HG03135 (cell line): ENCODE results near the gene ECI1.
"Not testable (repeated sequence)": the region's sequence is repeated elsewhere in the genome, so short reads cannot be mapped to it uniquely, and the experiment has no call there.

Experiments used
- ATAC-seq: cut with Tn5 transposase; IDR thresholded peaks from one replicate; pipeline ENCODE4 v1.9.1; 2021; ENCODE audit warnings: mild to moderate bottlenecking, moderate library complexity; ENCODE audit not compliant: unreplicated experiment

The ECI1 gene

DNA sequence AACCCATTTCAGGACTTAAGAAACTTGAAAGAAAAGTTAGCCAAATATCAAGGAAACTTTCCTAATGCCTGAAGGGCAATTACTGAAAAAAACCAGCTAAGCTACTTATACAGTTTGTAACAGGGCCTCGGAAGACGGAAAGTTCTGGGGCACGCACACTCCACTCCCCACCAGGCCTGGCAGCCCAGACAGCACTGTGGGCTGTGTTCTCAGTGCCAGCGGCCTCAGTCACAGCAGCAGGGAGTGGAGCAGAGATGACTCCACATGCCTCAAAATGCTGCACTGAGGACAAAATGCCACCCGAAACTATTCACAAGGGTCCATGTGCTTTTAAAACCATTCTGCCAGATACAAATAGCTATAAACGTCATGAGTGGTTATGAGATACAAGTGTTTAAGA lies 6.3 kb upstream of the ECI1 start:
- ATAC-seq: no peak

DNA sequence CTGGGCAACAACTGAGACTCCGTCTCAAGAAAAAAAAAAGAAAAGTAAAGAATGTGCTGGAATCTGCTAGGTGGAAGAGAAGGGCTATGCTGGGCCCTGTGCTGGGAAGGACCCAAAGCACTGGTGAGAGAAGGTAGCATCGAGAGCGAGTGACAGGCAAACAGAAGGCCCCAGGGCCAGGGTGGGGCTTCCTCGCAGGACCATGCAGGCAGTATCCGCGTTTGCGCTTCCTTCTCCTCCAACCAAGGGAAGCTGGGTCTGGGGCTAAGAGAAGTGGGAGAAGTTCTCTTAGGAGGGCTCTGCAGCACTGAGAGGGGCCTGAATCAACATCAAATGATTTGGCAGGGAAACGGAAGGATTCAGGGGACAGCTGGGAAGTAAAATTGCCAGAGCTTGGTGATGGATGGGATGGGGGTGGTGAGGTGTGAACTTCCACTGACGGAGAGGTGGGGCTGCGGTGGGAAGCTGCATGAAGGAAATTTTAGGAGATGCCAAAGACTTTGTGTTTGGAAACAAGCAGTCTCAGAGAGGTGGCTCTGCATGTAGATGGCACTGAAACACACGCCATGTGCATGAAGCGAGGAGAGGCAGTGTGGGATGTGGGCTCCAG lies 5.2 kb upstream of the ECI1 start:
- no peak for ATAC-seq

- ATAC-seq: no peak
Observed at GRCh38 chr16:2253293-2253692, 1.9 kb upstream of the ECI1 start.

DNA sequence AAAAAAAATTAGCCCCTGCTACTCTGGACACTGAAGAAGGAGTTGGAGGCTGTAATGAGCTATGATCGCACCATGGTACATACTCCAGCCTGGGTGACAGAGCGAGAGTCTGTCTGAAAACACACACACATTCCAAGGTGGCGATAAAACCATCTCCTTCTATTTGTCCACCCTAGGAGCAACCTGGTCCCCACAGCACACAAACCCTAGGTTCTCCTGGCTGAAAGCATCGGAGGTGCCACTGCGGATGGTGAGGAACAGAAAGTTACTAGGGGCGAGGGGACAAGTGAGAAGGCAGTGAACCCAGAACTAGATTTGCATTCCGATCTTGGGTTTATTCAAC lies 1.4 kb upstream of the ECI1 start:
- no peak for ATAC-seq

GRCh38 chr16:2250652-2251295 lies 613 bp downstream of the ECI1 start:
- ATAC-seq: no peak

GRCh38 chr16:2246301-2246885 lies 5.0 kb downstream of the ECI1 start:
- ATAC-seq: no peak

GRCh38 chr16:2244926-2245795 lies 6.2 kb downstream of the ECI1 start:
- no peak for ATAC-seq

- ATAC-seq: no peak
Observed at GRCh38 chr16:2244301-2244700, 7.1 kb downstream of the ECI1 start.

- no peak for ATAC-seq
Observed at GRCh38 chr16:2243781-2244180, 7.6 kb downstream of the ECI1 start.

DNA sequence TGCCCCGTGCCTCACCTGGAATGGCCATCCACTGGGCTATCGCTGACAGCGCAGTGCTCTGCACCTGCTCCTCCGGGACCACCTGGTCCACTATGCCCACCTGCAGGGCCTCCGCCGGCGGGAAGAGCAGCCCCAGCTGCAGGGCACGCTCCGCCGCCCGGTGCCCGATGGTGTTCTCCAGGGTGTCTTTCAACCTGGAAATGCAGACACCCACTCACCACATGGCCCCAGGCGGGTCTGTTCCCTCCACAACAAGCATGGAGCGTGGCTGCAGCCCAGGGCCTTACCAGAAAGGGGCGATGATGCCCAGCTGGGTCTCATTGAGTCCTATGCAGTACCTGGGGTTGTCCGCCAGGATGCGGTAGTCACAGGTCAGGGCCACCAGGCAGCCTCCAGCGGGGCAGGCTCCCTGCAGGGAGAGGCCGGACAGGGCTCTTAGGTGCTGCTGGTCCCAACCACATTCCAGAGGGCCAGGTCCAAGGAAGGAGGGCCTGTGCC lies 8.3 kb downstream of the ECI1 start:
- ATAC-seq: no peak

- ATAC-seq: no peak
Observed at GRCh38 chr16:2242598-2242997, 8.8 kb downstream of the ECI1 start.

DNA sequence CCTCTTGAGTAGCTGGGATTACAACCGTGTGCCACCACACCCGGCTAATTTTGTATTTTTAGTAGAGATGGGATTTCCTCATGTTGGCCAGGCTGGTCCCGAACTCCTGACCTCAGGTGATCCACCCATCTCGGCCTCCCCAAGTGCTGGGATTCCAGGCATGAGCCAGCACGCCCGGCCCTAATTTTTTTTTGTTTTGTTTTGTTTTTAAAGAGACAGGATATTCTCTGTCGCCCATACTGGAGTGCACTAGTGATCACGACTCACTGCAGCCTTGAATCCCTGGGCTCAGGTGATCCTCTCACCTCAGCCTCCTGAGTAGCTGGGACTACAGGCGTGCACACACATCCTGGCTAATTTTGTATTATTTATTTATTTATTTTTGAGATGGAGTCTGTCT lies 11.1 kb downstream of the ECI1 start:
- not testable (repeated sequence) for ATAC-seq

GRCh38 chr16:2238838-2239675 lies 12.3 kb downstream of the ECI1 start:
- no peak for ATAC-seq

GRCh38 chr16:2238150-2238837 lies 13.1 kb downstream of the ECI1 start:
- no peak for ATAC-seq

DNA sequence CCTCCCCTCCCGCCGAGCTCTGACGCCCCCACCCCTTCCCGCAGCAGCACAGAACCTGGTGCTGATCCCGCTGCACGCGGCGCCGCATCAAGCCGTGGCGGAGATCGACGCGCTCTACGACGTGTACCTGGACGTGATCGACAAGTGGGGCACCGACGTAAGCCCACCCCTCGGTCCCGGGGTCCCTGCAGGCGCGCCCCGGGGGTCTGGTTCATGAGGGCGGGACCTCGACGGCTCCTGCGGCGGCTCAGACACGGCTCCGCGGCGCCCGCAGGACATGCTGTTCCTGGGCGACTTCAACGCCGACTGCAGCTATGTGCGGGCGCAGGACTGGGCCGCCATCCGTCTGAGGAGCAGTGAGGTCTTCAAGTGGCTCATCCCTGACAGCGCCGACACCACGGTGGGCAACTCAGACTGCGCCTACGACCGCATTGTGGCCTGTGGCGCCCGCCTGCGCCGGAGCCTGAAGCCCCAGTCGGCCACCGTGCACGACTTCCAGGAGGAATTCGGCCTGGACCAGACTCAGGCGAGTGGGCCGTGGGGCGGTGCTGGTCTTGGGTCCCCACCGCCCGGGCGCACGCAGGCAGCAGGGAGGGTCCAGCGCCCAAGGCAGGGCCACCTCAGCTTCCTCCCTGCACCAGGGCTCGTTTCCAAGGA lies 13.8 kb downstream of the ECI1 start:
- no peak for ATAC-seq

DNA sequence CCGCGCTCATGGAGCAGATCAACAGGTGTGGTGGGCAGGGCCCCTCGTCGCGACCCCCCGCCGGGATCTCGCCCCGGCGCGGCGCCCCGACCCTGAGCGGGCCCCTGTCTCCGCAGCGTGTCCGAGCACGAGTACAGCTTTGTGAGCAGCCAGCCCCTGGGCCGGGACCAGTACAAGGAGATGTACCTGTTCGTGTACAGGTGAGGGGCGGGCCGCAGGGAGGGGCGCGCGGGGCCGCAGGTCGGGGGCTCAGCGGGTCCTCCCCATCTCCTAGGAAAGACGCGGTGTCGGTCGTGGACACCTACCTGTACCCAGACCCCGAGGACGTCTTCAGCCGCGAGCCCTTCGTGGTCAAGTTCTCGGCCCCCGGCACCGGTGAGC lies 14.3 kb downstream of the ECI1 start:
- ATAC-seq: no peak

DNA sequence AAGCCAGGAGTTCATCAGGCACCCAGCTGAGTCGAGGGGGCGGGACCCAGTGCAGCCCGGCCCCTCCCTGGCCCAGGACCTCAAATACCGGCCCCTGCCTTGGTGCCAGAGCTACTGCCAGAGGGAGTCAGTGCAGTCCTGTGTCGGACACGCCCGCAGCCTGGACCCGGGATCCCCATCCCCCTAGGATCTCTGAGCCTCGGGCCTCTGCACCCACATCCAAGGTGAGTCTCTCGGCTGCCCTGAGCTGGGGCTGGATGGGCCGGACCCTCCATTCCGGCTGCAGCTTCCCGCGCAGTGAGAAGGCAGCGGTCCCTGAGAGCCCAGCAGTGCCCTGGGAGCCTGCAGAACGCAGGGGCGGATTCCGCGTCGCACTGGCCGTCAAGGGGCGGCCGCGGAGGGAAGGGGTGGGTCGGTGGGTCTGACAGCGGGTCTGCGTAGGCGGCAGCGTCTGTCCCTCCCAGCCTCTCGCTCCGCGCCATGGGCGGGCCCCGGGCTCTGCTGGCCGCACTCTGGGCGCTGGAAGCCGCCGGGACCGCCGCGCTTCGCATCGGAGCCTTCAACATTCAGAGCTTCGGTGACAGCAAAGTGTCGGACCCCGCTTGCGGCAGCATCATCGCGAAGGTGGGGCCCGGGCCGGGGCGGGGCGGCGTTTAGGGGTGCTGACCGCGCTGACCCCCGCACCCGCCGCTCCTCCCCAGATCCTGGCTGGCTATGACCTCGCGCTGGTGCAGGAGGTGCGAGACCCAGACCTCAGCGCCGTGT lies 14.9 kb downstream of the ECI1 start, which contains the start of gene DNASE1L2:
DNASE1L2 (plus strand) TSS at position 108 of the 765 bp plus-strand sequence; CDS start at position 481, 373 bp downstream.
- ATAC-seq: no peak

- ATAC-seq: no peak
Observed at GRCh38 chr16:2235695-2236336, 15.6 kb downstream of the ECI1 start.
